Tibial artery (tissue), 4 donors: ENCODE measurements around the gene NBEA.

ENCODE experiments used
- DNase-seq, 2 donors: peaks; one replicate each; pipeline ENCODE4 v3.0.0-alpha.2; 2019
- H3K27ac ChIP-seq, 2 donors: fragments of 200-600 bp; sonication (generic) in 1 of 2; 1 replicate in 1 of 2; 2 replicates in 1 of 2; pipeline ENCODE4 v1.5.1; 2018 to 2019; ENCODE audit warnings: mild to moderate bottlenecking in 1 of 2
- H3K27me3 ChIP-seq, 2 donors: fragments of 200-600 bp; sonication (generic) in 1 of 2; one replicate each; pipeline versions ENCODE4 v1.5.1 to v1.6.0; 2016 to 2019
- H3K36me3 ChIP-seq, 3 donors: fragments of 200-600 bp; sonication (generic) in 2 of 3; one replicate each; pipeline ENCODE4 v1.5.1; 2016 to 2019; ENCODE audit warnings: mild to moderate bottlenecking in 2 of 3
- H3K4me1 ChIP-seq, 4 donors: fragments of 200-600 bp; sonication (generic) in 2 of 4; 1 replicate in 3 of 4; 2 replicates in 1 of 4; pipeline ENCODE4 v1.5.1; 2016 to 2019
- H3K4me3 ChIP-seq, 2 donors: fragments of 200-600 bp; sonication (generic) in 1 of 2; 1 replicate in 1 of 2; 2 replicates in 1 of 2; pipeline ENCODE4 v1.5.1; 2018 to 2019; ENCODE audit warnings: mild to moderate bottlenecking in 2 of 2
- H3K9me3 ChIP-seq, 3 donors: fragments of 200-600 bp; sonication (generic) in 1 of 3; one replicate each; pipeline ENCODE4 v1.5.1; 2016 to 2019
- CTCF ChIP-seq, 2 experiments: fragments of 200-600 bp in 1 of 2; fragments of 450-650 bp in 1 of 2; IDR thresholded peaks; one replicate each; pipeline ENCODE4 v1.5.1; 2017 to 2019; ENCODE audit warnings: antibody characterized with exemption in 2 of 2, mild to moderate bottlenecking in 1 of 2, moderate library complexity in 1 of 2
- intact Hi-C: fragments of 100-400 bp; cut with DNase I; formaldehyde crosslinking; loops from one replicate; pipeline ENCODE4 v1.15.0; 2023; ENCODE audit warnings: low total_unique reads

NBEA gene

DNA sequence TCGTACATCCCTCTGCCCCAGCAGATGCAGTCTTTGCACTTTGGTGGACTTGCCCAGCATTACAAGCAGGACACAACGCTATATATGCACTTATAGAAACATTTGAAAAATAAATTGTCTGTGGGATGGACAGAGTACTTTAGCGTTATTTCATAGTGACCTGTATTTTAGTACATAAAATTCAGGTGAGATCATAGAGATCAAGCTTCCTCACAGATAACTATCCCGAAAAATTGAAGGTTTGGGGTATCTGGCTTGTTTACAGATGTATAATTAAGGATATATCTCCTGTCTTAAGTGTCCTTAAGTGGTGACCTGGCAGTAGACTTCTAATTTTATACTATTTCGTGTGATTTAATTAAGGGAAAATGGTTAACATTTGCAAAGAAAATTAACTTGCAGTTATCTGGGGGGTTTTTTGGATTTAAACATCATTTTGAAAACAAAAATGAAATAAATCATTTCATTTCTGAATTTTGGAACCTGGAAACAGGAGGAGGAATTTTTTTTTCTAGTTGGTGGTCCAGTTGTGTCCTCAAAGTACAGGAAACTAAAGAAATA lies 535.4 kb downstream of the NBEA start:
- H3K27ac ChIP-seq, result peak overlapping the region in 1 of 2 donors; percentile 94
- H3K4me1 ChIP-seq, result peaks cover 0 to 4% (median 0%) of the 10 kb centered on the region in 4 donors
- no peaks in the 10 kb centered on the region for H3K27me3 ChIP-seq
- H3K36me3 ChIP-seq, result no peaks in the 10 kb centered on the region
- H3K4me3 ChIP-seq, result no peak overlapping the region
- DNase-seq, result no peak
- intact Hi-C loops, result no loop called here
- H3K9me3 ChIP-seq, result no peaks in the 10 kb centered on the region
- no peak for TF ChIP-seq CTCF (IDR thresholded peaks at IDR 0.05)

DNA sequence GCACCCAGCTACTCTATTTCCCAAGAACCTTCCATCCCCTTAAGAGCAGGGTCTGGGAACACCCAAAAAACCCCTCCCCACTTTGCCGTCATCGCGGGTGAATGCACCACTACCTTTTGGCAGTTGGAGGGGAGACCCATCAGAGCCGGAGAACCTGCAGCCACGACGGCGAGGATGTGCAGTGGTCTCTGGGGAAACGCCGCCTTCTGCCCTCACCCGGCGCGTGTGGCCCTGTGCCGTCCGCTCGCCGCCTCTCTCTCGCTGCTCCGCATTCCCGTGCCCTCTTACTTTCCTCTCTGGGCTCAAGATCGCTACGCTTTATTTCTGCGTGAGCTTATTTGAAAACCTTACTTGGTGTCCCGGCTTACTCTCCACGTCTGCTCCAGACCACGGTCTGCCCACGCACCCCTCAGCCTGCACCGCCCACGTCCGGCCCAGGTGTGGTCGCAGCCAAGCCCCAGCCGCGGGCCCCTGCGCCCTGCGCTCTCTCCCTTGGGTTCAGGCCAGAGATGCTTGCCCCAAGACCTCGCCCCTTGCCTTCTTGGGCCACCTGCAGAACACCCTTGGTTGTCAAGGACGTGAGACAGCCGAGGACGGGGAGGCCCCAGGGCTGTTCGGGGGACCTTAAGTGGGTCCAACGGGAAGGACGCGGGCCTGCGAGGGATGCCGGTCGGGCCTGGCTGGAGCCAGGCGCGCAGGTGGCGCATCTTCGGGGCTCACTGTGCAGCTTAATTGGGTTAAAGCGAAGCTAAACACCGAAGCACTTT lies 536.4 kb downstream of the NBEA start:
- no peaks in the 10 kb centered on the region for H3K27me3 ChIP-seq
- no peak overlapping the region for H3K27ac ChIP-seq
- no peak for TF ChIP-seq CTCF (IDR thresholded peaks at IDR 0.05)
- intact Hi-C loops, result no loop called here
- H3K4me1 ChIP-seq, result peaks cover 0 to 4% (median 0%) of the 10 kb centered on the region in 4 donors
- no peaks in the 10 kb centered on the region for H3K9me3 ChIP-seq
- no peaks in the 10 kb centered on the region for H3K36me3 ChIP-seq
- no peak for DNase-seq
- no peak overlapping the region for H3K4me3 ChIP-seq

GRCh38 chr13:35479038-35479492 lies 537.0 kb downstream of the NBEA start:
- H3K4me1 ChIP-seq, result peaks cover 0 to 4% (median 0%) of the 10 kb centered on the region in 4 donors
- H3K27me3 ChIP-seq, result no peaks in the 10 kb centered on the region
- intact Hi-C loops, result no loop called here
- H3K9me3 ChIP-seq, result no peaks in the 10 kb centered on the region
- H3K36me3 ChIP-seq, result no peaks in the 10 kb centered on the region
- H3K27ac ChIP-seq, result no peak overlapping the region
- DNase-seq, result no peak
- TF ChIP-seq CTCF (IDR thresholded peaks at IDR 0.05), result no peak
- H3K4me3 ChIP-seq, result no peak overlapping the region

DNA sequence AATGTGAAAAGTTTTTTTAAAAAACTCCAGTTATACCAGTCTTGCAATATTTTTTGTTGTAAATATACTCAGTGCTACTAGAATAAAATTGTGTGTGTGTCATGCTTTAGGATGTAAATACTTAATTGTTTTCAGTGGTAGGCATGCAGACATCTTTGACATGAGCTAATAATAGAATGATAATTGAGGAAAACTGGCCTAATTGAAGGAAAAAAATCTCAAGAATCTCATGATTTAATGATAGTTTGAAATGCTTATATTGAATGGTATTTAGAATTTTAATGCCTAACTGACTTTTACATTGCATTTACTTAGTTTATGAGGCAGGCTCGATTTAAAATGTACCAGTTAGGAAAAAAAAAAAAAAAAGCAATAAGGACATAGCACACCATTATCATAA lies 537.6 kb downstream of the NBEA start:
- H3K27ac ChIP-seq, result no peak overlapping the region
- no peak for TF ChIP-seq CTCF (IDR thresholded peaks at IDR 0.05)
- DNase-seq, result no peak
- H3K27me3 ChIP-seq, result no peaks in the 10 kb centered on the region
- H3K36me3 ChIP-seq, result no peaks in the 10 kb centered on the region
- intact Hi-C loops, result no loop called here
- H3K9me3 ChIP-seq, result no peaks in the 10 kb centered on the region
- H3K4me3 ChIP-seq, result no peak overlapping the region
- H3K4me1 ChIP-seq, result peaks cover 0 to 4% (median 0%) of the 10 kb centered on the region in 4 donors

- intact Hi-C loops, result no loop called here
- no peaks in the 10 kb centered on the region for H3K27me3 ChIP-seq
- H3K27ac ChIP-seq, result no peak overlapping the region
- peaks cover 0 to 4% (median 0%) of the 10 kb centered on the region in 4 donors for H3K4me1 ChIP-seq
- no peaks in the 10 kb centered on the region for H3K9me3 ChIP-seq
- H3K4me3 ChIP-seq, result no peak overlapping the region
- TF ChIP-seq CTCF (IDR thresholded peaks at IDR 0.05), result no peak
- no peak for DNase-seq
- H3K36me3 ChIP-seq, result no peaks in the 10 kb centered on the region
Measured at GRCh38 chr13:35480346-35480745, 538.3 kb downstream of the NBEA start.
